SK-N-SH treated with all-trans-retinoic acid at 6 μM for 48 hours (cell line): ENCODE data around the gene FAM184A.

ENCODE experiments used
- ARNTL ChIP-seq: fragments of 450-650 bp; formaldehyde crosslinking; IDR thresholded peaks from 2 replicates; pipeline ENCODE4 v1.5.0; 2020; ENCODE audit warnings: low read depth, mild to moderate bottlenecking, moderate library complexity, borderline replicate concordance
- BACH2 ChIP-seq: fragments of 250-450 bp; sonication (Bioruptor Pico); IDR thresholded peaks from 2 replicates; pipeline ENCODE4 v1.9.0; 2021; ENCODE audit warnings: mild to moderate bottlenecking, borderline replicate concordance
- GLIS3 ChIP-seq: fragments of 250-450 bp; sonication (Bioruptor Pico); IDR thresholded peaks from 2 replicates; pipeline ENCODE4 v1.5.0; 2020; ENCODE audit warnings: mild to moderate bottlenecking, moderate library complexity
- ISL1 ChIP-seq: fragments of 250-450 bp; sonication (Bioruptor Pico); IDR thresholded peaks from 2 replicates; pipeline ENCODE4 v2.1.2; 2022; ENCODE audit warnings: mild to moderate bottlenecking, moderate library complexity
- PPARA ChIP-seq: fragments of 250-450 bp; sonication (Bioruptor Pico); IDR thresholded peaks from 2 replicates; pipeline ENCODE4 v1.5.0; 2020; ENCODE audit warnings: mild to moderate bottlenecking, borderline replicate concordance
- RARB ChIP-seq: fragments of 250-450 bp; sonication (Bioruptor Pico); IDR thresholded peaks from 2 replicates; pipeline ENCODE4 v1.8.0; 2021; ENCODE audit warnings: mild to moderate bottlenecking, moderate library complexity
- ZFP3 ChIP-seq: fragments of 250-450 bp; sonication (Bioruptor Pico); IDR thresholded peaks from 2 replicates; pipeline ENCODE4 v1.5.0; 2020; ENCODE audit warnings: mild to moderate bottlenecking, moderate library complexity
- ZNF70 ChIP-seq: fragments of 450-650 bp; formaldehyde crosslinking; IDR thresholded peaks from 2 replicates; pipeline ENCODE4 v1.5.0; 2020; ENCODE audit warnings: mild to moderate bottlenecking, moderate library complexity
- ZNF8 ChIP-seq: fragments of 450-650 bp; formaldehyde crosslinking; IDR thresholded peaks from 2 replicates; pipeline ENCODE4 v1.5.0; 2020; ENCODE audit warnings: mild to moderate bottlenecking, moderate library complexity
- TF ChIP-seq, protein P1 (sequence below): fragments of 250-450 bp; sonication (Bioruptor Pico); IDR thresholded peaks from 2 replicates; pipeline ENCODE4 v1.5.1; 2021; ENCODE audit warnings: mild to moderate bottlenecking, moderate library complexity
- TF ChIP-seq, protein P2 (sequence below): fragments of 250-450 bp; sonication (Bioruptor Pico); IDR thresholded peaks from 2 replicates; pipeline ENCODE4 v1.8.0; 2020; ENCODE audit warnings: mild to moderate bottlenecking, moderate library complexity, borderline replicate concordance
- TF ChIP-seq, protein P3 (sequence below): fragments of 250-450 bp; sonication (Bioruptor Pico); IDR thresholded peaks from 2 replicates; pipeline ENCODE4 v1.5.1; 2020; ENCODE audit warnings: low read depth, mild to moderate bottlenecking, moderate library complexity
- TF ChIP-seq, protein P4 (sequence below): fragments of 250-450 bp; sonication (Bioruptor Pico); IDR thresholded peaks from 2 replicates; pipeline ENCODE4 v1.8.0; 2021; ENCODE audit warnings: low read depth, mild to moderate bottlenecking, moderate library complexity, borderline replicate concordance

DNA sequence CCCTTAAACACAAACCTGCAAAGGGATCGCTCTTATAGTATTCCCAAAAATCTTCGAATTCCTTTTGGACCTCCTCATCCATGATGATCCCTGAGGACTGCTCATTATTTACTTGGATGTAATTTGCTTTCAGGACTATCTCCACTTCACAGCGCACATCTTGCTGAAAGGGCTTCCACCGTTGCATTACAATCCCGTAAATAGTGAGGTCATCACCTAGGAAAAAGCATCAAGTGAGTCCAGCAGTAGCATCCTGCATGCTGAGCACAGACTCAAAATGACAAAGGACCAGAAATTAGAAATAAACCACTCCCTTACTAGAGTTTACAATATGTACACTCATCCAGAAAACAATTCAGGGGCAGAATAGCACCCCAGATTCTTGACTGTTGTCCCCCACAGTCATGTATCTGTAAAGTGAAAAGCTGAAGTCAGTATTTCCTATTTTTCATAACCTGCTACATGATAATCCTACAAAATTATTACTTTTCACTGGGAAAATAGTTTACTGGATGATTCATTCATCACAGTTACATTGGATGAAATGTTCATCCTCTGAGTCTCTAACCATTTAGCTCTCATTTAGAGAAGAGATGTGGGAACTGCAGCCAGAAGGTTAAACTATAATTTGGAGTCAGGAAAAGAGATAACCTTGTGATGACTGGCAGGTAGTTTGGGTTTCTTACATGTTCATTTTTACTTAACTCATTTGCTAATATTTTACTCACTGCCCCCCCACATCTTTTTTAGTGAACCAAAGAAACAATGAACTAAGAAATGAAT lies 160.7 kb downstream of the FAM184A start:
- TF ChIP-seq ZFP3 (CRISPR knock-in tag): no peak
- TF ChIP-seq PPARA: no peak
- TF ChIP-seq ISL1 (CRISPR knock-in tag): no peak
- TF ChIP-seq, protein P1, sequence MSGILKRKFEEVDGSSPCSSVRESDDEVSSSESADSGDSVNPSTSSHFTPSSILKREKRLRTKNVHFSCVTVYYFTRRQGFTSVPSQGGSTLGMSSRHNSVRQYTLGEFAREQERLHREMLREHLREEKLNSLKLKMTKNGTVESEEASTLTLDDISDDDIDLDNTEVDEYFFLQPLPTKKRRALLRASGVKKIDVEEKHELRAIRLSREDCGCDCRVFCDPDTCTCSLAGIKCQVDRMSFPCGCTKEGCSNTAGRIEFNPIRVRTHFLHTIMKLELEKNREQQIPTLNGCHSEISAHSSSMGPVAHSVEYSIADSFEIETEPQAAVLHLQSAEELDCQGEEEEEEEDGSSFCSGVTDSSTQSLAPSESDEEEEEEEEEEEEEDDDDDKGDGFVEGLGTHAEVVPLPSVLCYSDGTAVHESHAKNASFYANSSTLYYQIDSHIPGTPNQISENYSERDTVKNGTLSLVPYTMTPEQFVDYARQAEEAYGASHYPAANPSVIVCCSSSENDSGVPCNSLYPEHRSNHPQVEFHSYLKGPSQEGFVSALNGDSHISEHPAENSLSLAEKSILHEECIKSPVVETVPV (CRISPR knock-in tag): no peak
- TF ChIP-seq BACH2 (CRISPR knock-in tag): no peak
- TF ChIP-seq RARB (CRISPR knock-in tag): no peak
- TF ChIP-seq GLIS3 (CRISPR knock-in tag): no peak
- no peak for TF ChIP-seq ARNTL (CRISPR knock-in tag)
- no peak for TF ChIP-seq ZNF70 (CRISPR knock-in tag)
- TF ChIP-seq, protein P2, sequence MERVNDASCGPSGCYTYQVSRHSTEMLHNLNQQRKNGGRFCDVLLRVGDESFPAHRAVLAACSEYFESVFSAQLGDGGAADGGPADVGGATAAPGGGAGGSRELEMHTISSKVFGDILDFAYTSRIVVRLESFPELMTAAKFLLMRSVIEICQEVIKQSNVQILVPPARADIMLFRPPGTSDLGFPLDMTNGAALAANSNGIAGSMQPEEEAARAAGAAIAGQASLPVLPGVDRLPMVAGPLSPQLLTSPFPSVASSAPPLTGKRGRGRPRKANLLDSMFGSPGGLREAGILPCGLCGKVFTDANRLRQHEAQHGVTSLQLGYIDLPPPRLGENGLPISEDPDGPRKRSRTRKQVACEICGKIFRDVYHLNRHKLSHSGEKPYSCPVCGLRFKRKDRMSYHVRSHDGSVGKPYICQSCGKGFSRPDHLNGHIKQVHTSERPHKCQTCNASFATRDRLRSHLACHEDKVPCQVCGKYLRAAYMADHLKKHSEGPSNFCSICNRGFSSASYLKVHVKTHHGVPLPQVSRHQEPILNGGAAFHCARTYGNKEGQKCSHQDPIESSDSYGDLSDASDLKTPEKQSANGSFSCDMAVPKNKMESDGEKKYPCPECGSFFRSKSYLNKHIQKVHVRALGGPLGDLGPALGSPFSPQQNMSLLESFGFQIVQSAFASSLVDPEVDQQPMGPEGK (CRISPR knock-in tag): no peak
- no peak for TF ChIP-seq ZNF8
- TF ChIP-seq, protein P3, sequence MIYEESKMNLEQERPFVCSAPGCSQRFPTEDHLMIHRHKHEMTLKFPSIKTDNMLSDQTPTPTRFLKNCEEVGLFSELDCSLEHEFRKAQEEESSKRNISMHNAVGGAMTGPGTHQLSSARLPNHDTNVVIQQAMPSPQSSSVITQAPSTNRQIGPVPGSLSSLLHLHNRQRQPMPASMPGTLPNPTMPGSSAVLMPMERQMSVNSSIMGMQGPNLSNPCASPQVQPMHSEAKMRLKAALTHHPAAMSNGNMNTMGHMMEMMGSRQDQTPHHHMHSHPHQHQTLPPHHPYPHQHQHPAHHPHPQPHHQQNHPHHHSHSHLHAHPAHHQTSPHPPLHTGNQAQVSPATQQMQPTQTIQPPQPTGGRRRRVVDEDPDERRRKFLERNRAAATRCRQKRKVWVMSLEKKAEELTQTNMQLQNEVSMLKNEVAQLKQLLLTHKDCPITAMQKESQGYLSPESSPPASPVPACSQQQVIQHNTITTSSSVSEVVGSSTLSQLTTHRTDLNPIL: no peak
- TF ChIP-seq, protein P4, sequence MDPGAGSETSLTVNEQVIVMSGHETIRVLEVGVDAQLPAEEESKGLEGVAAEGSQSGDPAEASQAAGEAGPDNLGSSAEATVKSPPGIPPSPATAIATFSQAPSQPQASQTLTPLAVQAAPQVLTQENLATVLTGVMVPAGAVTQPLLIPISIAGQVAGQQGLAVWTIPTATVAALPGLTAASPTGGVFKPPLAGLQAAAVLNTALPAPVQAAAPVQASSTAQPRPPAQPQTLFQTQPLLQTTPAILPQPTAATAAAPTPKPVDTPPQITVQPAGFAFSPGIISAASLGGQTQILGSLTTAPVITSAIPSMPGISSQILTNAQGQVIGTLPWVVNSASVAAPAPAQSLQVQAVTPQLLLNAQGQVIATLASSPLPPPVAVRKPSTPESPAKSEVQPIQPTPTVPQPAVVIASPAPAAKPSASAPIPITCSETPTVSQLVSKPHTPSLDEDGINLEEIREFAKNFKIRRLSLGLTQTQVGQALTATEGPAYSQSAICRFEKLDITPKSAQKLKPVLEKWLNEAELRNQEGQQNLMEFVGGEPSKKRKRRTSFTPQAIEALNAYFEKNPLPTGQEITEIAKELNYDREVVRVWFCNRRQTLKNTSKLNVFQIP: no peak
